Cortex of kidney (tissue), 1 donor: ENCODE measurements around the gene MRPS25.
"Not testable (repeated sequence)": the region's sequence is repeated elsewhere in the genome, so short reads cannot be mapped to it uniquely, and the experiment has no call there.

Experiments used
- DNase-seq: peaks from one replicate; lab custom pipeline; 2025; lab: John Stamatoyannopoulos, UW

Gene MRPS25

DNA sequence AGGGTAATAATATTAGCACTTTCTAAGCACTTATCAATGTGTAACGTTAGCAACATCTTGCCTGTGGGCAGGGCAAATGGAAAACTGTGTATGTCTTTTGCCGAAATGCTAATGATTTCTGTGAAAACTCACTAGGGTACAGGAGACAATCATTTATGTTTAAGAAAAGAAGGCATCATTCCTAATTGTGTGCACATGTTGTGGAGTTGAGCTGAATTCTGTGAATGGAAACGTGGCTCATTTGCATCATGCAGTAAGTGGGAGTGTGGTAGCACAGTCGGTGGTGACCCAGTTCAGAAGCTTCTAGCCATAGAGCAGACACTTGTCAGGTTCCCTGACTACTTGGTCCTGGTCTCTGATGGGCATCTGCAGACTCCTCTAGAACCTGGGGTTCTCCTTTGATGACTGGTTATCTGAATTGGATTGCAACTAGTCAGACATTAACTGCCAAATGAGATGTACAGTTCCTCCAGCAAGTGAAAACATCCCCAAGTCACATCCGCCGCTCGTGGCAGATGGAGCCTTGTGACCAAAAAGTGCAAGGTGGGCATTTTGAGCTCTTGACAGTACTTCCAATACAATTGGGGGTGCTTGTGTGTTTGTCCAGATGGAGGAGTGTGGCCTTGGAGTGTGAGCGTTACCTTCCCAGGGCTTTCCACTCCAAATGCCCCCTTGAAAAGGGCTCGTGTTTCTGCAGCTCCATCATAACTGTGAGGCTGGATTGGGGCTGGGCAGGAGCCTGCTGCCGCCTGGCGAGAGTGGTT, 21.5 kb downstream of the MRPS25 start:
- no peak for DNase-seq

DNA sequence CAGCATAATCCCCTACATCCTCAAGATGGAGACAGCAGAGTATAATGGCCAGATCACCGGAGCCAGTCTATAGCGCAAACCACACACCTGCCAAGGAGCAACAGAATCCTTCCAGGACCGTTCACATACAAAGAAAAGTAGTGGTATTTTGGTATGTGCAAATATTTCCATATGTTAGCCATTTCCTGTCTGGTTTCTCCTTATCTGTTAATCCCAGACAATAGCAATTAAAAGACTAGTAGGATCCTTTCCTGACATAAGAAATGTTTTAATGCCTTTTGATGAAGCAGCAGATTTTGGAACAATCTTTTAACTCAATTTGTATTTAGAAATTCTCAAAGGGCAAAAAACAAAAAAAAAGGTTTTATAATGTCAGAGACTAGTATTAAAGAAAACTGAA, 22.2 kb downstream of the MRPS25 start:
- no peak for DNase-seq

DNA sequence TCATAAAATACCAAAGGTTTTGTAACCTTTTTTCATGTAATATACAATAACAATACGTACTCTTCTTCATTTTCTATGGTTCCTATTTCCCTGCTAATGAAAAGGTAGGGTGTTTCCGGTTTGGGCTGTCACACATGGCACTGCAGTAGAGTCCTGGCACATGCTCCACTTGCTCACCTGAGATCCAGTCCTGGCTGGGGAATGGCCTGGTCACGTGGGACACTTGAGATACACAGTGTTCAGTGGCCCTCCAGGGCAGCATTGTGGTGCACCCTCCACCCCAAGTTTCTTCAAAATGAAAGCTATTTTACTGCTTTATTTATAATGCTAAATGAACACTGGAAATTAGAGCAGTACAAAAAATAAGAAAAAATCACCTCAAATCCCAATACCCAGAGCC, 23.2 kb downstream of the MRPS25 start:
- DNase-seq, result no peak

DNA sequence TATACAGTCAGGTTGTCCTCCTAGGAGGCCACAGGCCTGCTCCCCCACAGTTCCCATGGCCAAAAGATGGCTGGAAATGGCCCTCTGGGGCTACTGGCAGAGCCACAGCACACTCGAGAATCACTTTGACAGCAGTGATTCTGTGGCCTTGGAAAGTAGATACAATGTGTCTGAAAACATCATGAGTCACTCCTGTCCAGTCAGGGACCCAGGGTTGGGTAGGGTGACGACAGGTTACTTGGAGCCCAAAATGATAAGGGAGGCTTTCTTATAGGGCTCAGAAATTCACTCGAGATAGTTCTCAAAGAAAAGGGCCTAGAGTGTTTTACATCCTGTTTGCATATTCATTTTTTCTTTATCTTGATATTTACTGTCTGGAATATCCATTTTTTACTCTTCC, 24.3 kb downstream of the MRPS25 start:
- DNase-seq, result no peak

DNA sequence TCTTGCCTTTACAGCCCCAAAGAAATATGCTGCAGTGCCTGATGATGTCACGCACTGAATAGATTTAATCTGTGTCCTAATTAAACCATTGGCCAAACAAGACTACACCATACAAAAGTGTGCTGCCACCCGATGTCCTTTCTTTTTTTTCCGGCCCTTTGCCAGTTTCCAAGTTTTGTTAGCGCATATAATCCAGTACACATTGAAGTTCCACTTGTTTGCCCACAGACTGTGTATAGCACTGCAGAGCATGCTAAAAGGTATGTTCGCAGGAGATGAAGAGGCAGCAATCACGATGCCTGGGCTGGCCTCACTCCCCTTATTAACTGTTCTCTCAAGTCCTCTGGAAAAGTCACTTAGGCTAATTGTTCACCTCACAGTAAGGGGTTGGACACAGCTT, 26.8 kb downstream of the MRPS25 start:
- no peak for DNase-seq

DNA sequence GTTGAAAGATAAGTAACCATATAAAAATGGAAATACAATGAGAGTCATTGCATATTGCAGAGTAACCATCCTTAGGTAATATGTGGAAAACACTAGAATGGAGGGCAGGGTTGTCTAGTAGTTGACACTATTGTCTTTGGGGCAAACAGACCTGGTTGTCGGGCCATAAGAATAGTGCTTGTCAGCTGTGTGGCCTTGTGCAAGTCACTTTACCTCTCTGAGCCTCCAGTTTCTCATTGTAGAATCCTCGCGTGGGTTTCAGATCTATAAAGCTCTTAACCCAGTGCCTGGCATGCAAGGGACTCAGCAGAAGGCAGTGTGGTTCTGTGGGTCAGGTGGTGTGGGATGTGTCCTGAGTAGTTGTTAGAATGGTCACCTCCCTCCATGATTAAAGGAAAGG, 32.0 kb downstream of the MRPS25 start:
- DNase-seq, result no peak

DNA sequence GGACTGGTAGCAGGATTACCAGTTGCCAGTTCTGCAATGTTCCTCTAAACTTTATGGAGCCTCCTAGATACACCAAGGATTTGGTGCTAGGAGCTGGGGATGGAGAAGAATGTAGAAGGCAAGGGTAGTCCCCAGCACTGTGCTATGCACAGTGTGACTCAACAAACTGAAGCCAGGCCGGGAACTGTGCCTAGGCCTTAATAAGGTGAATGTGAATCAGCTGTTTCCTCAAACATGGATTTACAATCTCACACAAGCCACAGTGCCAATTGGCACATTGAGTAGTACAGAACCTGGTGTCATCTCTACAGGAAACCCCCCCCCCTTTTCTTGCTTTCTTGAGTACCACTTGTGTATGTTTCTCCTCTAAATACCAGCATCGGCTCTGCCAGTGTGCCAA, 32.5 kb downstream of the MRPS25 start:
- no peak for DNase-seq

DNA sequence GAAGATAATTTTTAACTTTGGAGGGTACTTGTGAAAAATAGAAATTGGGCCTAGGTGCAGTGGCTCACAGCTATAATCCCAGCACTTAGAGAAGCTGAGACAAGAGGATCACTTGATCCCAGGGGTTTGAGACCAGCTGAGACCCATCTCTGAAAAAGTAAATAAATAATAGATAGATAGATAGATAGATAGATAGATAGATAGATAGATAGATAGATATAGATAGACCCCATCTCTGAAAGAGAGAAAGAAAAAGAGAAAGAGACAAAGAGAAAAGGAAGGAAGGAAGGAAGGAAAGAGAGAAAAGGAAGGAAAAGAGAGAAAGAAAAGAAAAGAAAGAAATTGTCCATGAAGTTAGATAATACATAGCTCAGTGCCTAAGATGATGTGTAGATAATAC, 35.5 kb downstream of the MRPS25 start:
- no peak for DNase-seq

DNA sequence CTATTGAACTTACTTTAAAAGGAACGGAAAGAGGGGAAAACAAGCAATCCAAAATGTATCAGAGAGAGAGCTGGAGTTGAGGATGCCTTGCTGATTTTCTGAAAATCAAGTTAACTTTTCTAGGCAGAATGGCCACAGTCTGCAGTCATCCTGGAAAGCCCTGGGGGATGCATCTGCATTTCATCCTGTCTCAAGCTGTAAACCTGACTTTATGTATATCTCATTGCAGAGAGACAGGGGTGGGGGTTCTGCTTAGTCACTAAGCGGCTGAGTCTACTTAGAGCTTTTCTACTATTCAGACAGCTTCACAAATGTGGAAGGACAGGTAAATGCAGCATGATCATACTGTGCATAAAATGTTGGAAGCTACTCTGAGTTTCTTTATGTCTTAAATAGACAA, 41.4 kb downstream of the MRPS25 start:
- no peak for DNase-seq

DNA sequence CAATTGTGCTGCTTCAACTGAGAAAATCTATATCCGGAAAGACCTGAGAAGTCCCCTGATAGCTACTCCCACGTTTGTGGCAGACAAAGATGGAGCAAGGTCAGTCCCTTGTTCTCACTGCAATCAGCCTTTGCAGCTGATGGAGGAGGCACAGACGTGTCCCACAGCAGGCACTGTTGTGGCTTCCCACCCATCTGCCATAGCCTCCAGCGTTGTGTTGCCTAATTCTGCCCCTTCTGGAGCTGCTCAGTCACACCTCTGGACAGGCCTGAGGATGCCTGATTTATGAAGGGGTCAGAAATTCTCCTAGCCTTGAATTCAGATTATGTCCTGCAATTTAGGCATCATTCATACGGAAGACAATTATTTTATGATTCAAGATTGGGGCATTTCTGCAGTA, 41.9 kb downstream of the MRPS25 start:
- DNase-seq, result no peak

DNA sequence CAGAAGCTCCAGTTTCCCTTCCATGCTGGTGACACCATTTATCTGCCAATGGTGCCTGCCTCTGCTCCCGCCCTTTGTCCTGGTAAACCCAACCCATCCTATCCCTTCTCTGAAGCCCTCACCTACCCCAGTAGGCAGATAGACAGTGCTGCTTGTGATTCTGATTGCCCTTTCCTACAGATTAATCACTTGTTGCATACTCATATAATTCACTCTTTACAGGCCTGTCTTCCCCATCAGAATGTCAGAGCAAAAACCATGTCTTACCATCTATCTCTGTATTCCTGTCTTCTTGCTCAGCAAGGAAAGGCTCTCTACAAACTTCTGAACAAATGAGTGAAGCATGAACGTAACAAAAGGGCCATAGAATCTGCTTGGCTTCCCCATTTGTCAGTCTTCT, 47.9 kb downstream of the MRPS25 start:
- no peak for DNase-seq

DNA sequence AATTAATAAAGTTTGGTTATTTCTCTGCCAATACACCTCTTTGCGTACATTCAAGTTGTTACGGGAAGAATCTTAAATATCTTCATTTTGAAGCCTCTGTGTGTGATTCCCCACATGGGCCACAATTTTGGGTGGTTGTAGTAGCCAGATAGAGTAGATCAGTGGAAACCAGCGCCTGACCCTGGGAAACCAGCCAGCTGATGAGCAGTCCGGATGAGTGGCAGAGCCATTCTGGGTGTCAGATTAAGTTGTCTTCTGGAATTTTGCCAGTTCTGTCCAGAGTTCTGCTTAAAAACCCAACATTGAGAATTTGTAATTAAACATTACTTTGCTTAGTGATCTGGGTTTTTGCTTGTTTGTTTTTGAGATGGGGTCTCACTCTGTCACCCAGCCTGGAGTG, 49.7 kb downstream of the MRPS25 start:
- no peak for DNase-seq

DNA sequence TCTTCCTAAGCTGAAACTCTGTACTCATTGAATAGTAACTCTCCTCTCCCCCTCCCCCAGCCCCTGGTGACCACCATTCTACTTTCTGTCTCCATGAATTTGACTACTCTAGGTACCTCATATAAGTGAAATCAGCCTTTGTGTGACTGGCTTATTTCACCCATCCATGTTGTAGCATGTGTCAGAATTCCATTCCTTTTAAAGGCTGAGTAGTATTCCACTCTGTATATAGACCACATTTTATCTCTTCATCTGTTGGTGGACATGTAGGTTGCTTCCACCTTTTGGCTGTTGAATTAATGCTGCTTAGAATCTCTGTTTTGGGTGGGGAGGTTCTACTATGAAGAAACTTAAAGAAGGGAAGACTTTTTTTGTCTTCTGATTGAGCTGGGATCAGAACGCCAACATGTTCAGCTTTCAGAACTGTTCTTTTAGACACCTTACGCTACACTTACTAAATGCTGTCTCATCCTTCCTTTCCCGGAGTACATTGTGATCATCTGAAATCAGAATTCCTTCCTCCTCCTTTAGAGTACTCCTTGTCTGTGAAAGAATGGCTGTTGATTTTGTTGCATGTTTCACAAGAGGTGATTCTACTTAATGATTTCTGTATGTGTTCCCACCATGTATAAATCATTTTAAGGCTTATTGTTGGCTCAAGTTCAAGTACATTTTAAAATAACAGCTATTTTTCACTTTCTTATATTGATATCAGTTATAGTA, 50.3 kb downstream of the MRPS25 start:
- no peak for DNase-seq

DNA sequence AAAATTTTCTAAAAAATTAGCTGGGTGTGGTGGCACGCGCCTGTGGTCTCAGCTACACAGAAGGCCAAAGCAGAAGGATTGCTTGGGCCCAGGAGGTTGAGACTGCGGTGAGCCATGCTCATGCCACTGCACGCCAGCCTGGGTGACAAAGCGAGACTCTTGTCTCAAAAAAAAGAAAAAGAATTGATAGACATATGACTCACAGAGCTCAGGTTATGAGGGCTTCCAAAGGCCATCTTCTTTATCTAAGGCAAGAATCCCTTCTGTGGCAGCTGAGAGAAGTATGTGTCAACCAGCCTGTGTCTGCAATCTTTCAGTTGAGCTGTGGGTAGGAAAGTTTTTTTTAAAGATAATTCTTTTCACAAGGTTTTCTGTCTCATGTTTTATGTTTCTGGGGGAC, 53.9 kb downstream of the MRPS25 start:
- no peak for DNase-seq

DNA sequence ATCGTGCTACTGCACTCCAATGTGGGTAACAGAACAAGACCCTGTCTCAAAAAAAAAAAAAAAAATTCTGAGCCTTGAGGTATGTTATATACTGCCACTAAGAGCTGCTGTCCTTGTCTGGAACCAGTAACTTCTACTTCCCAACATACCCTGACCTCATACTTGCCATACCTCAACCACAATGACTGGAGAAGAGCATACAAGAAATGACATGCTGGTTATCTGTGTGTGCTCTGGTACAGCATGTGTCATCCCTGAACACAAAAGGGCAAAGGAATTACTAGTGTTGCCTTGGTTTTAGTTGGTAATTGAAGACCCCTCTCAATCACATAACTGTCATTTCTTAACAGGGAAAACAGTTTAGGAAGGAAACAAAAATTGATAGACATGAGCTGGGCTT, 54.5 kb downstream of the MRPS25 start:
- no peak for DNase-seq

DNA sequence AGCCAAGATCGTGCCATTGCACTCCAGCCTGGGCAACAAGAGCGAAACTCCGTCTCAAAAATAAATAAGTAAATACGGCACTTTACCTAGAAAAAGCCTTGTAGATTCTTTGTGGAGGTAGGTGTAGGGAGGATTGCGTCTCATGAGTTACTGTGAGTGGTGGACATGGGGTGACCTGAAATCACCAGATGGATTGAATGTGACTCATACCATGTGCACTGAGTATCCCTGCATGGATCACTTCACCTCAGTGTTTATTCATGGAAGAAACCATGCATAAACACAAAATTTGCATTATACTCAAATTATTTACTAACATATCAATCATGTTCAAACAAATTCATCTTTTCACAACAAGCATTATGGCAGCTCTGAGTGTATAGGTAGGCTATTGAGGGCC, 55.9 kb downstream of the MRPS25 start:
- DNase-seq, result no peak

DNA sequence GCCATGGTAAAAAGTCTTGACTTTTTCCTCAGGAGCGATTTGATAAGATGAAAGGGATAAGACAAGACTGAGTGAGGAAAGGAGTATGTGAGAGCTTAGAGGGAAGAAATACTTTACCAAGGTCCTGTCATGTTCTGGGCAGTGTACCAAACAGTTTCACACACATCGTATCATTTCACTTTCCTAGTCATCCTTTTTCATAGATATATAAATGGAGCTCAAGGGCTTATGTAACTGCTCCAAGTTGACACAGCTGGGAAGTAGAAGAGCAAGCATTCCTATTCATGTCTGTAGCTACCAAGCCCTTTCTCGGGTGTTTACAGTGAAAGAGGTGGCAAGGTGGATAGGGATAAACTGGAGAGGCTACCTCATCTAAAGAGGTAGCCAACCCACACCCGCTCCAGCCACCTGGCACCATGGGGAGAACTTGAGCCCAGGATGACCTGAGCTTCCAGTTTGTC, 57.4 kb downstream of the MRPS25 start:
- no peak for DNase-seq

DNA sequence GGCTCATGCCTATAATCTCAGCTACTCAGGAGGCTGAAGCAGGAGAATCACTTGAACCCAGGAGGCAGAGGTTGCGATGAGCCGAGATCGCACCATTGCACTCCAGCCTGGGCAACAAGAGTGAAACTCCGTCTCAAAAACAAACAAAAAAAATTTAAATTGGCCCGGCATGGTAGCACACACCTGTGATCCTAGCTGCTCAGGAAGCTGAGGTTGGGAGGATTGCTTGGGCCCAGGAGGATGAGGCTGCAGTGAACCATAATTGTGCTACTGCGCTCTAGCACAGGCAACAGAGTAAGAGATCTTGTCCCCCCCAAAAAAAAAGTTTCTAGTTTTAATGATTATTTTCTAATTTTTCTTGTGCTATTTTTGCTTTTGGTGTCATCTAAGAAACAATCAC, 65.9 kb downstream of the MRPS25 start:
- not testable (repeated sequence) for DNase-seq
